Keratinocyte (primary cell): ENCODE data around the gene PKD2. TPM values are rescaled to one million over a fixed set of nuclear protein-coding genes. Genes with fewer than 3 reads are reported as not detected.

Source experiments
- DNase-seq: peaks from one replicate; pipeline ENCODE4 v3.0.0-alpha.2; 2011; ENCODE audit warnings: low read depth, missing footprints, low spot score
- FAIRE-seq: peaks from 2 replicates; lab custom pipeline; 2011; peaks lifted over from hg19 to GRCh38; lab: Jason Lieb, UNC
- H2AFZ ChIP-seq: 2 replicates; pipeline ENCODE4 v1.6.0; 2012; ENCODE audit warnings: low read length, control low read depth, inconsistent platforms; ENCODE audit not compliant: control insufficient read depth
- H3K27ac ChIP-seq: 2 replicates; pipeline ENCODE4 v1.5.1; 2011; ENCODE audit warnings: low read length; ENCODE audit not compliant: control insufficient read depth, insufficient read depth
- H3K27me3 ChIP-seq: 3 replicates; pipeline ENCODE4 v1.6.0; 2011; ENCODE audit warnings: low read length; ENCODE audit not compliant: control insufficient read depth, insufficient read depth; ENCODE audit errors: extremely low read depth
- H3K36me3 ChIP-seq, 2 experiments: 2 replicates in 1 of 2; 3 replicates in 1 of 2; pipeline ENCODE4 v1.5.1; 2011; ENCODE audit warnings: low read length in 2 of 2, mild to moderate bottlenecking in 1 of 2; ENCODE audit not compliant: control insufficient read depth in 2 of 2, insufficient read depth in 2 of 2; ENCODE audit errors: extremely low read depth in 1 of 2
- H3K4me1 ChIP-seq: 3 replicates; pipeline ENCODE4 v1.5.1; 2011; ENCODE audit warnings: low read length; ENCODE audit not compliant: control insufficient read depth, insufficient read depth; ENCODE audit errors: extremely low read depth
- H3K4me2 ChIP-seq: 3 replicates; pipeline ENCODE4 v1.6.0; 2011; ENCODE audit warnings: low read depth, low read length; ENCODE audit not compliant: control insufficient read depth, insufficient read depth; ENCODE audit errors: extremely low read depth
- H3K4me3 ChIP-seq, 3 experiments: fragments of 200-600 bp in 1 of 3; sonication (generic) in 1 of 3; 2 replicates in 2 of 3; 3 replicates in 1 of 3; pipeline ENCODE4 v1.5.1; 2011 to 2016; ENCODE audit warnings: low read length in 3 of 3, mild to moderate bottlenecking in 3 of 3, control low read depth in 2 of 3, inconsistent platforms in 1 of 3, low read depth in 1 of 3, mixed read lengths in 1 of 3, mixed run types in 1 of 3, moderate library complexity in 1 of 3; ENCODE audit not compliant: control insufficient read depth in 2 of 3, insufficient read depth in 2 of 3; ENCODE audit errors: extremely low read depth in 1 of 3
- H3K79me2 ChIP-seq: 2 replicates; pipeline ENCODE4 v1.6.0; 2012; ENCODE audit warnings: low read length; ENCODE audit not compliant: control insufficient read depth, insufficient read depth
- H3K9ac ChIP-seq: 3 replicates; pipeline ENCODE4 v1.6.0; 2011; ENCODE audit warnings: low read length; ENCODE audit not compliant: control insufficient read depth, insufficient read depth; ENCODE audit errors: extremely low read depth
- H3K9me1 ChIP-seq: 3 replicates; pipeline ENCODE4 v1.6.0; 2011; ENCODE audit warnings: low read length; ENCODE audit not compliant: control insufficient read depth, insufficient read depth; ENCODE audit errors: extremely low read depth
- H3K9me3 ChIP-seq: 2 replicates; pipeline ENCODE4 v1.5.1; 2012; ENCODE audit warnings: low read depth, low read length; ENCODE audit not compliant: control insufficient read depth
- H4K20me1 ChIP-seq: 3 replicates; pipeline ENCODE4 v1.6.0; 2011; ENCODE audit warnings: low read length; ENCODE audit not compliant: control insufficient read depth, insufficient read depth; ENCODE audit errors: extremely low read depth
- EZH2 ChIP-seq: IDR thresholded peaks from one replicate; pipeline ENCODE4 v1.6.1; 2012; ENCODE audit warnings: inconsistent platforms, mild to moderate bottlenecking, low read length, moderate library complexity
- dilution Hi-C: fragments of 300-500 bp; cut with MboI; formaldehyde crosslinking; loops from one replicate; pipeline ENCODE4 v1.7.0; 2020; ENCODE audit warnings: low sequenced_read_pairs; ENCODE audit not compliant: extremely low pct_ligation_motif_present
- polyA plus RNA-seq, 5 experiments: library from polyadenylated mRNA; depleted of rRNA in 3 of 5; stranded (reverse) in 3 of 5; stranded (forward) in 1 of 5; unstranded in 1 of 5; fragments of >200 nt; gene quantifications; 1 replicate in 1 of 5; 2 replicates in 3 of 5; 3 replicates in 1 of 5; pipeline versions ENCODE4 v1.2.1 to v1.2.3, GENCODE V29; 2011 to 2012; ENCODE audit warnings: missing spikeins in 2 of 5, low read depth in 1 of 5, low replicate concordance in 1 of 5
- TF ChIP-seq, protein P1 (sequence below), 3 experiments: IDR thresholded peaks in 1 of 3; conservative IDR thresholded peaks in 1 of 3; optimal IDR thresholded peaks in 1 of 3; 2 replicates in 2 of 3; 3 replicates in 1 of 3; pipeline versions ENCODE3 to v1.5.1; 2011; ENCODE audit warnings: low read length in 3 of 3, mild to moderate bottlenecking in 3 of 3, moderate library complexity in 2 of 3, control low read depth in 1 of 3, inconsistent platforms in 1 of 3; ENCODE audit not compliant: insufficient read depth in 2 of 3; ENCODE audit errors: extremely low read depth in 1 of 3

The PKD2 gene
- polyA plus RNA-seq, 1 donor (not counting 4 experiments of a cell fraction or from before 2014, with no cell fraction given) = 21.5 TPM

DNA sequence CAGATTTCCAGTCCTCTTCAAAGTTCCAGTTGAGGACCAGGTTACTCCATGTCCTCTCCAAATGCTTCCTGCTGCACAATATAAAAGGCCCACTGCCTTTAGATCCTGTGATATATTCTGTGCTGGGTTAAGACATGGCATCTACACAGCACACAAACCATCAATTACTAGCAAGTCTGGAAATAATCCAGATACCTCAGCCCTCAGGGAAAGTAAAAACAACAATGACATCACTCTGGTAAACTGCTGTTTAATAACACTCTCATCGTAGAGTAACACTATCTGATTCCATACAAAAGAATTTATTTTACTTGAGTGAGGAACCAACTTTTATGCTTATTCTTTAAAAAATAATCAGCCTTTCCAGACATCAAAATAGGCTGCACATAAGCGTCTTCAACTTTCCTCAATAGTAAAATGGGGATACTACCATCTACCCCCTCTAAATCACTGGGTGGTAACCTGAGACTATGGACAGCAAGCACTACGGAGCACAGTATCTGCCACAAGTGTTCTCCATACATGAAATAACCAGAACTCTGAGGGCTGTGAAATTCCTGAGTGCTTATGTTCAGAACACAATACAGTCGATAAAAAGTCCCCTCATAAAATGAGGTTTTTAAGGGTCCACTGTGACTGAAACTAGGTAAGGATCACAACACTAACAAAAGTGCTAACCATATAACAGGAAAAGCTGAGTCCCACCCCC is 97.6 kb downstream of the PKD2 start:
- Histone ChIP-seq H4K20me1 (no peaks in the 10 kb centered on the region), H3K4me3 (no peak overlapping the region), H3K9ac (no peak overlapping the region), H3K9me3 (no peaks in the 10 kb centered on the region), H3K4me2 (peak overlapping the region; percentile 59), H3K79me2 (no peaks in the 10 kb centered on the region), H3K27ac (no peak overlapping the region), H3K9me1 (no peaks in the 10 kb centered on the region), H3K36me3 (no peaks in the 10 kb centered on the region), H3K4me1 (peaks cover 28% of the 10 kb centered on the region), H3K27me3 (no peaks in the 10 kb centered on the region), H2AFZ (no peak overlapping the region)
- FAIRE-seq = peak; percentile 60
- peak; percentile 42 for DNase-seq
- no peak for TF ChIP-seq EZH2
- TF ChIP-seq, protein P1, sequence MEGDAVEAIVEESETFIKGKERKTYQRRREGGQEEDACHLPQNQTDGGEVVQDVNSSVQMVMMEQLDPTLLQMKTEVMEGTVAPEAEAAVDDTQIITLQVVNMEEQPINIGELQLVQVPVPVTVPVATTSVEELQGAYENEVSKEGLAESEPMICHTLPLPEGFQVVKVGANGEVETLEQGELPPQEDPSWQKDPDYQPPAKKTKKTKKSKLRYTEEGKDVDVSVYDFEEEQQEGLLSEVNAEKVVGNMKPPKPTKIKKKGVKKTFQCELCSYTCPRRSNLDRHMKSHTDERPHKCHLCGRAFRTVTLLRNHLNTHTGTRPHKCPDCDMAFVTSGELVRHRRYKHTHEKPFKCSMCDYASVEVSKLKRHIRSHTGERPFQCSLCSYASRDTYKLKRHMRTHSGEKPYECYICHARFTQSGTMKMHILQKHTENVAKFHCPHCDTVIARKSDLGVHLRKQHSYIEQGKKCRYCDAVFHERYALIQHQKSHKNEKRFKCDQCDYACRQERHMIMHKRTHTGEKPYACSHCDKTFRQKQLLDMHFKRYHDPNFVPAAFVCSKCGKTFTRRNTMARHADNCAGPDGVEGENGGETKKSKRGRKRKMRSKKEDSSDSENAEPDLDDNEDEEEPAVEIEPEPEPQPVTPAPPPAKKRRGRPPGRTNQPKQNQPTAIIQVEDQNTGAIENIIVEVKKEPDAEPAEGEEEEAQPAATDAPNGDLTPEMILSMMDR (optimal IDR thresholded peaks at IDR 0.05 in 1 of 3, IDR thresholded peaks at IDR 0.05 in 1 of 3, conservative IDR thresholded peaks at IDR 0.05 in 1 of 3; ENCODE audit: extremely low read depth in 1 of 3, insufficient read depth in 2 of 3, low read length in 3 of 3) = no peak
- dilution Hi-C loops = no loop called here

DNA sequence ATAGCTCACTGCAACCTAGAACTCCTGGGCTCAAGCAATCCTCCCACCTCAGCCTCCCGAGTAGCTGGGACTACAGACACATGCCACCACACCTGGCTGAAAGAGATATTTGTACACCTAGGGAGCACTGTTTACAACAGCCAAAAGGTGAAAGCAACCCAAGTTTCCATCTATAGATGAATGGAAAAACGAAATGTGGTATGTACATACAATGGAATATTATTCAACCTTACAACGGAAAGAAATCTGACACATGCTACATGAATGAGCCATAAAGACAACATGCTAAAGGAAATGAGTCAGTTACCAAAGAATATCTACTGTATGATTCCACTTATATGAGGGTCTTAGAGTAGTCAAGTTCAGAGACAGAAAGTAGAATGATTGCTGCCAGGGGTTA is 98.8 kb downstream of the PKD2 start:
- no peak overlapping the region for H3K9ac ChIP-seq
- no peak overlapping the region for H2AFZ ChIP-seq
- dilution Hi-C loops = no loop called here
- no peaks in the 10 kb centered on the region for H3K9me1 ChIP-seq
- H3K27ac ChIP-seq = peak overlapping the region; percentile 36
- DNase-seq (peak; percentile 15), FAIRE-seq (no peak)
- no peaks in the 10 kb centered on the region for H3K27me3 ChIP-seq
- no peaks in the 10 kb centered on the region for H3K9me3 ChIP-seq
- peaks cover 28% of the 10 kb centered on the region for H3K4me1 ChIP-seq
- no peaks in the 10 kb centered on the region for H3K79me2 ChIP-seq
- H3K36me3 ChIP-seq = no peaks in the 10 kb centered on the region
- peak overlapping the region; percentile 37 for H3K4me2 ChIP-seq
- H3K4me3 ChIP-seq = no peak overlapping the region
- H4K20me1 ChIP-seq = no peaks in the 10 kb centered on the region
- TF ChIP-seq, protein P1 (optimal IDR thresholded peaks at IDR 0.05 in 1 of 3, IDR thresholded peaks at IDR 0.05 in 1 of 3, conservative IDR thresholded peaks at IDR 0.05 in 1 of 3; ENCODE audit: extremely low read depth in 1 of 3, insufficient read depth in 2 of 3, low read length in 3 of 3) = no peak
- no peak for TF ChIP-seq EZH2
